GM21423 (cell line): Measurements from ENCODE around the gene SUSD3.

ENCODE experiments used
- ATAC-seq: cut with Tn5 transposase; IDR thresholded peaks from one replicate; pipeline ENCODE4 v1.9.1; 2021; ENCODE audit warnings: mild to moderate bottlenecking, moderate library complexity; ENCODE audit not compliant: unreplicated experiment

SUSD3 gene

DNA sequence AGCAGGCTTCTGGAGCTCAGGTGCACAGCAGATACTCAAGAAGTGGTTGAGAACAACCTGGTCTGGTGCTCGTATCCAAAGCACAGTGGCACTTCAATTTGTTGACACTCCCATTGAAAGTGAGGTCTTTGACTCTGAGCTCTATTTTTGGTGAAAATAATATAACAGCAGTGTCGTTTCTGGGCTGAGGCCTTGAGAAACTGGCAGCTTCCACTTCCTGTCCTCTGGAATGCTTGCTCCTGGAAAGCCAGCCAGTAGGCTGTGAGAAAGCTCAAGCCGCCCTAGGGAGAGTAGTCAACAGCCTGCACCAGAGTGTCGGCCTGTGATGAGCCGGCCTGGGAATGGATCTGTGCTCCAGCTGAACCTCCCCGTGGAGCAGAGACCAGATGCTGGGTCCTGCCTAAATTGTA, 6.8 kb upstream of the SUSD3 start:
- no peak for ATAC-seq

DNA sequence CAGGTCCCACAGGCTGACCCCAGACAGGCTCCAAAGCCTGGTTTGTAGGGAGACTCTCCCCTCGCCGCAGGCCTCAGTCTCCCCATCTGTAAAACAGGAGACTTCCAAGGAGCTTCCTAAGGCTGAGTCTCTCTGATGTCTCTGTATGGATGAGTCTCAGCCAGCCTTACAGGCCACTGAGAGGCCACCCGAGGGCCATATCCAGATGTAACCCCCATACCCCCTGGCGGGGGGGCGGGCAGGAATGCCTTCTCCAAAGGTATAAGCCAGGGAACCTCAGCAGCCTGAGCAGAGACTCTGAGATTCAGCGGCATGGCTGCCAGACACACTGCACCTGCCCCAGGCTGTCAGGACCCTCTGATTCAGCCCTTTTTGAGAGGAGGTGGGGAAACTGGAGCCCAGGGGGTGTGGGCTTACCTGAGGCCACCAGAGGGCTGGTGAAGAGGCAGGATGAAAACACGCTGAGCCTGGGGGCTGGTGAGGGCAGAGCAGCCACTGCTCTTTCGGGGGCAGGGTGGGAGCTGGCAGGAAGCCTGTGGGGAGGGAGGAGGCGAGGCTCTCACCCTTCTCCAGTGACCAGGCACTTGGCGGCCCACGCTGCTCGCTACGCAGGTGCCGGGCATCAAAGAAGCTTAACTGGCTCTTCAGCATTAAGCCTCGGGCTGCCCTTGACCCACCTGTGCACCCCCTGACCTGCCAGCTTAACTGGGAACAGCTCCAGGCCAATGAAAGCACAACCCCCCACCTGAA, 5.5 kb upstream of the SUSD3 start:
- no peak for ATAC-seq

DNA sequence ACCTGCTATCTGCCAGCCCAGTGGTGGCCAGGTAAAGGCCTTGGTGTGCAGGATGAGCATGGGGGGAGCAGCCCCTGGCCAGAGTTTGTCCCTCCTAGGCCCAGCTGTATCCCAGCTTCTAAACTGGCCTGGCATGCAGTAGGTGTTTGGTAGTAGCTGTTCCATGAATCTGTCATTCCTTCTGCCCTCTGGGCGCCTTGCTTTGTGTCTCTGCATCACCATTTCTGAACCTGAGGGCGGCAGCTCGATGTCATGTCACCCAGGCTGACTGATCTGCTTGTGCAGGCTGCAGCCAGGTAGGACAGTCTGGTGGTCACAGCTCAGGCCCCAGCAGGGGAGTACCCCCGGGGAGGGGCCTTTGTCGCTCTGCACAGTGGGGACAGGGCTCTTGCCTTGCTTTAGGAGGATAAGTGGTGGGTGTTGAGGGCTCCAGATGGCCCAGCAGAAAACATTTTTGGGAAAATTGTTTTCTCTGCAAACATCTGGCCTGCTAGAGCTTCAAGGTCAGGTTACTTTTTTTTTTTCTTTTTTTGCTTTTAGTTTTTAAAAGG, 4.6 kb upstream of the SUSD3 start:
- no peak for ATAC-seq

DNA sequence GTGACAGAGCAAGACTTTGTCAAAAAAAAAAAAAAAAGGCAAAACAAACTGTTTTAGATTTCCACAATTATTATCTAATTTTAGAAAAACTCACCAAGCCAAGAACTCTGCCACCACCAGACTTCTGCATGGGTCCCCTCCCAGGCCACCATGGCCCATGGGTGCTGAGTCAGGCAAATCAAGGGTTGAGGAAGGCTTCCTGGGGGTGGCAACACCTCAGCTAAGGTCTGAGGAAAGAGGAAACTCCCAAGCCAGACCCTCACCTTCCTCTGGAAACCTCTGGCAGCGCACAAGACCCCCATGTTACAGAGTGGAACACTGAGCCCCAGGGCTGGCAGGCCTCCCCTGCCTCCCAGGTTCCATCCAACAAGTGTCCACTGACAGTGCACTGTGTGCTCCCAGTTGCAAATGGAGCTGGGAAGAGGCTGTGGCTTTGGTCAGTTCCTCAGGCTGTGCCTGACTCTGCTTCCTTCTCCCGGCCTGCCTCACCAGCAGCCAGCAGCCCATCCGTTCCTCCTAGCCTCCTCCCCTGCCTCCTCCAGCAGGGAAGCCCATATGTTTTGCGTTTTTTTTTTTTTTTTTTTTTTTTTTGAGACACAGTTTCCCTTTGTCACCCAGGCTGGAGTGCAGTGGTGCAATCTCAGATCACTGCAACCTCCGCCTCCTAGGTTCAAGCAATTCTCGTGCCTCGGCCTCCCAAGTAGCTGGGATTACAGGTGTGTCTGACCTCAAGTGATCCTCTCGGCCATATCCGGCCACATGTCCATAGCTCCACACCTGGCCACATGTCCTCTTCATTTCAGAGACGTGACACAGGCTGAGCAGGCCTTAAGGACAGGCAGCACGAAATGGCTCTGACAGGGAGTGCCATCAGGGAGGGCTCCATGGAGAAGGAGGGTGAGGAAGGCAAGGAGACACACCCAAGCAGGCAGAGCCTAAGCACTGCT, 3.5 kb upstream of the SUSD3 start:
- no peak for ATAC-seq

DNA sequence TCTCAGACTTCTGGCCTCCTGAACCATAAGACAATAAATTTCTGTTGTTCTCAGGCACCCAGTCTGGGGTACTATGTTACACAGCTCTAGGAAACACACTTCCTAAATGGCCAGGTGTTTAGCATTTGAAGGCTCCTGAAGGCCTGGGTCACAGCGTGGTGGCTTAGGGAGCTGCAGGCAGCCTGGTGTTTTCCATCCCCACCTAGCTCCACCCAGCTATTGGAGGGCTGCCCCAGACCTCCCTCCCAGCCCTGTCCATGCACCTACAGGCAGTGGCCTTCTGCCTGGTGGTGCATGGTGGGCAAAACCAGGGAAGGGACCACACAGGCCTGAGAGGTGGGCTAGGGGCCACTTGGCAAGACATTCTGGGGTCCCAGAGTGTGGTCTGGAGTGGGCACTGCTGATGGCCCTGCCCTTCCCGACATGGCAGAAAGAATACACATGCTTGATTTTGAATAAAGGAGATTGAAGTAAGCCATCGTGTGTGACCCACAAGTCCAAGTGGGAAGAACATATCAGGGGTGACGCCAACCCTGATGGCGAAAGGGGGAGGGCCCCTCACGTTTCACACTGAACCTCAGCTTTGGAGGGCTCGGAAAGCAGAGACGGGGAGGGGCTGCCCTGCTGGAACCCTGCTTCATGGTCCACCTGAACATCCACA, 1.3 kb upstream of the SUSD3 start:
- no peak for ATAC-seq

DNA sequence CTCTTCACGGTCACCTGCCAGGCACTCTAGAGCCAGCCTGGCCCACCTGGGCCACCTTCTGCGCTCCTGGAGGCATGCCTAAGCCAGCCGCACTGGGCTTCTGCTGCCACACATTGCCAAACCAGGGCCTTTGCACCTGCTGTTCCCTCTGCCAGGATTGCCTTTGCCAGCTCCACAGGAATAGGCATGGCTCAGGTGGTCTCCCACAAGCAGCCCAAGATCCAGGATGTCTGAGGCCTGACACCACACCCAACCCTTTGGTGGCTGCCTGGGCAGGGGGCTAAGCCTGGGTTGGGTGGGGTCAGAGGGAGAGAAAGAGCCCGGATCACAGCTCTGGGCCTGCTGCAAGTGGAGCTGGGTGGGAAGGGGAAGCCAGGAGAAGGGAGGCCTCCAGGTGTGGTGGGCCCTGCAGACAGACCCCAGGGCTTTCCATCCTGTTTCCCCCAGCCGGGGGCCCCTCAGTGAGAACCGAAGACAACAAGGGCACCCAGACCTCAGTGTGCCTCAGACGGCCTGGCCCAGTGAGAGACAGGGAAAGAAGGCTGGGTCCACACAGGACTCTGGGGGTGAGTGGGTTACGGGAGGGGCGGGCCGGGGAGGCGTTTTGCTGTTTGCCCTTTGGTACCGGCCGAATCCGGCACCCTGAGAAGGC, 672 bp upstream of the SUSD3 start:
- peak; percentile 8 for ATAC-seq

DNA sequence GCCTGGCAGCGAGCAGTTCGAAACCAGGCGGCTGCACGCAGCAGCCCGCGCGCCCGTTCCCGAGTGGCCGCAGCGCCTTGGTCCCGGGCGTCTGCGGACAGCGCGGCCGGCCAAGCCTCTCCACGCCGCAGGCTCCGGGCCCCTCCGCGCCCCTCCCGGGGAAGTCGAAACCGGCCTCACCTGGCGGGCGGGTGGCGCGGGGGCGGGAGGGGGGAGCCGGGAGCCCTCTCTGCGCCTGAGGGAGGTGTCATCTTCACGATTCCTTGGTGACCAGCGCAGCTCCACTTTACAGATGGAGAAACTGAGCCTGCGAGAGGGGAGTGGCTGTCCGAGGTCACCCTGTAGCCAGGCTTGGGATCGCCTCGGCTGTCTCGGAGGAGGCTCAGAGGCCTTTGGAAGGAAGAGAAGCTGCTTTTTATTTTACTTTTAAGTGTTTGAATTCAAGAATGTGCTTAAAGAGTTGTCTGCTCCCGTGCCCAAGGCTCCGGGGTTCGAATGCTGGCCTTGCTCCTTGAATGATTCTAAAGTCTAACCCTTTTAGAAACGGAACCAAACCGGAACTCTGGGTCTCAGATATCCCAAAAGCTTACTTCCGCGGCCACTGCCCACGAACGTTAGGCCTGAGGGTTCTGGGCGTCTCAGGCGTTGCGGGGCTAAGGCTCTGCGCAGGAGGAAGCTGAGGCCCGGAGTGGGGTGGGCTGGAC, 662 bp downstream of the SUSD3 start:
- peak; percentile 9 for ATAC-seq

DNA sequence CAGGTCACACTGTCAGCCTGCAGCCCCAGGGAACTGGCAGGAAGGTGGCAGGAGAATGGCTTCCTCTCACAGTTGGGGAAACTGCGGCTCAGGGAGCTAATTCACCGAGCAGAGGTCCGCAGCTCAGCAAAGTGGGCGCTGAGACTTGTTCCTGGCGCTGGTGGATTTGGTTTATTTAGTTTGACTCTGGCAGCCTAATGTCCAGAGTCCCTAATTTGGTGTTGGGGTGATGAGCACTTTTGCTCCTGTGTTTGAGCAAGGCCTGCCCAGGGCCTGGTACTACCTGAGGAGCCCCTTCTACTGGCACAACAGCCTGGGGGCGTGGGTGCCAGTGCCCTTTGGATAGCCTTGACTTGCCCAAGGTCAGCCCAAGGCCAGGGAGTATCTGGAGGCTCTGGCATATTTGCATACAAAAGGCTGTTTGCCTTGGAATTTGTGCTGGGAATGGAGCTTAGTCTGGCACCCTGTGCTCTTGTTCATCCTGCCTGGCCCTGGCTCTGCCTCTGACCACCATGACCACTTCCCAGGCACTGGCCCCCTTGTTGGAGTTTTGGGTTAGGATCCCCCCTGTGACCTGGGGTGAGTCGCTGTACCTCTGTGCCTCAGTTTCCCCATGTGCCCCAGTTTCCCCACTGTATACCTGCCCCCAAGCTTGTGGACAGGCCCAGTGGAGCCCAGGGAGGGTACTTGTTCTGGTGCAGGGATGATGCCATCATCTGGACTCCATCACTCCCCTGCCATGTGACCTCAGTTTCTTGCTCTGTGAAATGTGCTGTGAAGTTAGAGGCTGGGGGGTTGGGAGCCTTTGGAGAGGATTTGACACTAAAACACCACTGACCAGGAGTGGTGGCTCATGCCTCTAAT, 1.4 kb downstream of the SUSD3 start:
- no peak for ATAC-seq

DNA sequence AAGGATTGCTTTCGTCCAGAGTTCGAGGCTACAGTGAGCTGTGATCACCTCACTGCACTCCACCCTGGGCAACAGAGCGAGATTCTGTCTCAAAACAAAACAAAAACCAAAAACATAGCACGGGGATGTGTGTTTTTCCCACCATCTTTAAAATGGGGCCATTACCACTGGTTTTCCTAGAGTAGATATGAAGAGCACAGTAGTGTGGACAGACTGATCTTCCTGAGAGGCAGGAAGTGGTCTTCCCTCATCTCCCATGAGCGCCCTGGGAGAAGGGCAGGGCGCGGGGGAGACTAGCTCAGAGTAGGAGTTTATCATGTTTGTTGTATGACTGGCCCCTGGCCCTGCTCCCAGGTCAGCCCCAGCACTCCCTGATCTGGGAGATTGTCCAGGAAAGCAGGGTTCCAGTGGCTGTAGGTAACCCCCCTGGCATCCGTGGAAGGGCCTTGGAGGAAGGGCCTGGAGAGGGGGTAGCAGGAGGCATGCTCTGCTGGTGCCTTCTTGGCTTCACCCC, 2.3 kb downstream of the SUSD3 start:
- ATAC-seq: no peak

DNA sequence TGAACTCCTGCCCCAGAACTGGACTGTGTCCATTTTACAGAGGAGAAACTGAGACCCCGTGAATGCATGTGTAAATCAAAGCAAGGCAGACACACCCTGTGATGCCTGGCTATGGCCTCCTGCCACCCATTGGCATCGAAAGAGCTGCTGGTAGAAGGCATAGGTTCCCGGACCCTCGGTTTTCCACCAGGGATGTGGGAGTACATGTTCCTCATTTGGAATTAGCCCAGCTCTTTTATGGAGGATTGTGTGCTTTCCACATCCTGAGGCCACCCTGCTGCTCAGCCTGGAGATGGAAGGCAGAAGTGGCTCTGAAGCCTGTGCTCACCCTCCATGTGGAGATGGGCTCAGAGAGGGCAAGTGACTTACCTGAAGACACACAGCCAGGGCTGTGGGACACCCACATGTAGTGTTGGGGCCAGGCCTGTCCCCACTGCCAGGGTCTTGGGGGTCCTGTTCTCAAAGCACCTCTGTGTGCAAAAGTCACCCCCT, 2.8 kb downstream of the SUSD3 start:
- ATAC-seq: no peak

DNA sequence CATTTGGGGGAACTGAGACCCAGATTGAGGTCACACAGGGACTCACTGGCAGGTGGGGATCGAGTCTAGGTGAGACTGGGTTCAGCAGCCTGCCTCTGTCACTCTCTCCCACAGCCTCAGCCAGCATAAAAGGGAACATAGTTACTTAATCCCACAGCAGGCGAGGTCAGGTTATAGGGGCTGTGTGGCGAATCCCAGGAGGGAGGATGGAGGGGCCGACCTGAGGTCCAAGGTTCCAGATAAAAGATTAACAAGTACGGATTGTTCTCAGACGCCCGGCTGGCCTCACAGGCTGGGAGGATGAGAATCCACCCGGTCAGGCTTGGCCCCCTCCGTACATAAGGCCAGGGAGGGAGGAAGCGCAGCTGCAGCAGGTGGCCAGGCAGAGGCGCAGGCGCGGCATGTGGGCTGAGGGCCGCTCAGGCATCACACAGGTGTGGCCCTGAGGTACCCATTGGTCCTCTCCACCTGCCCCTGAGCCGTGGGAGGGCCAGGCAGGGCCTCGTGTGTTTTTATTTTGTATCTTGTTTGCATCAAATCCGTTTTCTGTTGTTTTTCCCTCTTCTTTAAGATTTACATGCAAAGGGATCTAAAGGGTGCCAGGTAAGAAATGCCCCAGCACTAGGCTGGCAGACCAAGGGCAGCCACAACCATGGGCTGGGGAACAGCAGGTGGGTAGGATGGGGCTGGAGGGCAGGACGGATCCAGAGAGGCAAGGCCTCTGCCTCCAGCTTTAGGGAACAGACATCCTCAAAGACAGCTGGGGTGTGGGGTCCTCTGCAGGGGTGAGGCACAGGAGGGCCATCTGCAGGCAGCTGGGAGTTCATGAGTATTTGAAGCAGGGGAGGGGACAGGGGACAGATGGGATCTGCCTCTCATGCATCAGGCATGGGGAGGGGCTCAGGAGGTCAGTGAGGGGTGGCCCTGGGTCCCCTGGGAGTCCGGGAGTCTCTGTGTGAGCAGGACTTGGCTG, 3.6 kb downstream of the SUSD3 start:
- peak; percentile 35 for ATAC-seq

DNA sequence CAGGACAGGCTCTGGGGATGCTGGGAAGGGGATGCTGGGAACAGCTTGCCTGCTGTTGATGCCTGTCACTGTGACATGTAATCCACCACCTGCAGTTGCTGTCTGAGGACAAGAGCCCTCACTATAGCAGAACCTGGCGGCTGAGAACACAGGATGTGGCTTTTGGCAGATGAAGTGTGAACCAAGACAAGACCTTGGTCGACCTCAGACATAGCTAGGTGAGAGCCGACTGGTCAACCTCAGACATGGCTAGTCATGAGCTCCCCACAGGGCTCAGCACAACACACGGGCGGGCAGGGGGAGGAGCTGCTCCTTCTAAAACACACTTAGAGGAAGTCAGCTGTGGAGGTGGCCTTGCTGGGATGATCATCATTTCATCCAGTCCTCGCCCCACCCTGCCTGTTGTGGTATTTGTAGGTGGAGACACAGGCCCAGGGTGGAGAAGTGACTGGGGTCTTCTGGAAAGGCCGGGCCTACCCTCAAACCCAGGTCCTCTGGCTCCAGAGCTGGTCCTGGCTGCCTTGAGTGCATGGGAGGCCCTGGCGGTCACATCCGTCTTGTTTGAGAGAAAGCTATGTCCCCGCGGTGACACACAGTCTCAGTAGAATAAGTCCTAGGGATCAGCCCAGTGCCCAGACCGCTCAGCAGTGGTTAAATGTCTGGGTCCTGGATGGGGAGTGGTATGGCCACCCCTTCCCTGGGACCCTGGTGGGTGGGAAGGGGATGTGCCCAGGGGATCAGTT, 6.1 kb downstream of the SUSD3 start:
- peak; percentile 79 for ATAC-seq

DNA sequence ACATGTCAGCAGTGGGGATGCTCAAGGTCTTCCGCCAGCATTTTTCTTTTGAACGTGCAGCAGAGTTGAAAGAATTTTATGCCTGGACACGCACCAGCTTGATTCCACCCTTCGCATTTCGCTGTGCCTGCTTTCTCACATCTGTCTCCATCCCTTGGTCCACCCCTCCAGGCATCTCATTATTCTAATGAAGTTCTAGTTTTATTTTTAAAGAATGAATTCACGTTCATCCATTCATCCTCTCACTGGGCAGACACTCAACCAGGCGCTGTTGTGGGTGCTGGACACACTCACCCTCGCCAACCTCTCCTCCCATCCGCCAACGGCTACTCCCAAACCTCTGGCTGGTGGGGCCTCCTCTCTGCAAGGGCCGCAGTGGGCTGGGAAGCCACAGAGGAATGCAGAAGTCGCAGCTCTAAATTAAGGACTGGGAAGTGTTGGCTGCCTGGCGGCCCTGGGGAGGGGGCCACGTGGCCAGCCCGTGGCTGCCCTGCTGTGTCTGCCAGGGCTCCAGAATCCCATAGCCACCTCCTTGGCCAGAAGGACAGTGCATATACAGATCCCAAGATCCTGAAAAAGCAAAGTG, 6.7 kb downstream of the SUSD3 start:
- ATAC-seq: no peak

DNA sequence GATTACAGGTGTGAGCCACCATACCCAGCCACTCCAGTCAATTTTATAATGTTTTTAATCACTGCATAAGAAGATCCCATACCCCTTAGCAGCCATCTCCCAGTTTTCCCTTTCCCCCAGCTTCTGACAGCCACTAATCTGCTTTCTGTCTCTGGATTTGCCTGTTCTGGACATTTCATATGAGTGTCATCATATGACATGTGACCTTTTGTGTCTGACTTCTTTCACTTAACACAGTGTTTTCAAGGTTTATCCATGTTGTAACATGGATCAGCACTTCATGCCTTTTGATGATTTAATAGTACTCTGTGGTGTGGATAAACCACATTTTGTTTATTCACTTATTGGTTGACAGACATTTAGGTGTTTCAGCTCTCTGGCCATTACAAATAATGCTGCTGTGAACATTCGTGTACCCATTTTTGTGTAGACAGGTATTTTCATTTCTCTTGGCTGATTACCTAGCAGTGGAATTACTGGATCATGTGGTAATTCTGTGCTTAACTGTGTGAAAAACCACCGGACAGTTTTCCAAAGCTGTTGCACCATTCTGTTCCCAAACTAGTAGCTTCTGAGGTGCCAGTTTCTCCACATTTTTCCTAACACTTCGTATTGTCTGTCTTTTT, 8.6 kb downstream of the SUSD3 start:
- ATAC-seq: no peak

DNA sequence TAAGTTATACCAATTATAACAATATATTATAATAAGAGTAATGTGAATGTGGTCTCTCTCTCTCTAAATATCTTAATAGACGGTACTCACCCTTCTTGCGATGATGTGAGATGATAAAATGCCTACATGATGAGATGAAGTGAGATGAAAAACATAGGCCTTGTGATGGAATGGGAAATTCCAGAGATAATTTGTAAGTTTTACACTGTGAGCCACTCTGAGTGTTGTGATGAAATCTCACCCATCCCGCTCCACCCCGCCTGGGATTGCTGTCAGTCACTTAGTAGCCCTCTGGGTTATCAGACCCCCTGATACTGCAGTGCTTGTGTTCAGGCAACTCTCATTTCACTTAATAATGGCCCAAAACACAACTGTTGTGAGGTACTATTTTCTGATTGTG, 10.5 kb downstream of the SUSD3 start:
- ATAC-seq: no peak

DNA sequence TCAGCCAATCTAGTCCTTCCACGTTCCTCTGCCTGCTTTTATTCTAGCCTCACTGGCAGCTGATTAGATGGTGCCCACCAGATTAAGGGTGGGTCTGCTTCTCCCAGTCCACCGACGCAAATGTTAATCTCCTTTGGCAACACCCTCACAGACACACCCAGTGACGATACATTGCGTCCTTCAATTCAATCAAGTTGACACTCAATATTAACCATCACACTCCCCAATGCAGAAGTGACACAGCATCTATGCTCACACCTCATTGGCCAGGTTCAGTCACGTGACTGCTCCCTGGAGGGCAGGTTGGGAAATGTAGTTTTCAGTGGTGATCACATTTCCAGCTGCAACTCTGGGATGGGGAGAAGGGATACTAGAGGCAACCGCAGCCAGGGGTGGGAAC, 13.0 kb downstream of the SUSD3 start:
- no peak for ATAC-seq
